Activated CD4-positive, CD25-positive, alpha-beta regulatory T cell treated with anti-CD3 and anti-CD28 coated beads, Interleukin-2, amount 50 U/mL, for 16 hours (primary cell): Measurements from ENCODE around the gene SUMF1.

Experiments
- DNase-seq: peaks from one replicate; pipeline ENCODE4 v3.0.0-alpha.2; 2020; ENCODE audit warnings: low read depth, low spot score

SUMF1 gene

GRCh38 chr3:4497843-4498324 lies 30.8 kb upstream of the SUMF1 start:
- no peak for DNase-seq

- no peak for DNase-seq
Observed at GRCh38 chr3:4497005-4497692, 30.1 kb upstream of the SUMF1 start.

DNA sequence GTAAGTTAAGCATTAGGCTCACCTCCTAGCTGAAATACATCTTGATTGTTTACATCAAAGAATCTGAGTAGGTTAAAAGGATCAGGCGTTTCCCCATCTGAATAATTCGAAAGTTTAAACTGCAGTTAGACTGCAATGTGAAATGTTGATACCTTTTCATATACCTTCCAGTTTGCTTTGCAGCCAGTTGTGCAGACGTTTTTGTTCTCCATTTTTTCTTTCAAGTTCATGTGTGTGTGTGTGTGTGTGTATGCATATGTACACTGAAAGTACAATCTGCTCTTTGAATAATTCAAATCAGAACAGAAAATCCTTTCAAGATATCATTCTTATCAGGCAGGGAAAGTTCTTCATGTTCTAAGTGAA lies 29.0 kb upstream of the SUMF1 start:
- no peak for DNase-seq

- DNase-seq, result no peak
Observed at GRCh38 chr3:4495294-4496086, 28.4 kb upstream of the SUMF1 start.

- DNase-seq, result no peak
Observed at GRCh38 chr3:4494895-4495264, 27.8 kb upstream of the SUMF1 start.

DNA sequence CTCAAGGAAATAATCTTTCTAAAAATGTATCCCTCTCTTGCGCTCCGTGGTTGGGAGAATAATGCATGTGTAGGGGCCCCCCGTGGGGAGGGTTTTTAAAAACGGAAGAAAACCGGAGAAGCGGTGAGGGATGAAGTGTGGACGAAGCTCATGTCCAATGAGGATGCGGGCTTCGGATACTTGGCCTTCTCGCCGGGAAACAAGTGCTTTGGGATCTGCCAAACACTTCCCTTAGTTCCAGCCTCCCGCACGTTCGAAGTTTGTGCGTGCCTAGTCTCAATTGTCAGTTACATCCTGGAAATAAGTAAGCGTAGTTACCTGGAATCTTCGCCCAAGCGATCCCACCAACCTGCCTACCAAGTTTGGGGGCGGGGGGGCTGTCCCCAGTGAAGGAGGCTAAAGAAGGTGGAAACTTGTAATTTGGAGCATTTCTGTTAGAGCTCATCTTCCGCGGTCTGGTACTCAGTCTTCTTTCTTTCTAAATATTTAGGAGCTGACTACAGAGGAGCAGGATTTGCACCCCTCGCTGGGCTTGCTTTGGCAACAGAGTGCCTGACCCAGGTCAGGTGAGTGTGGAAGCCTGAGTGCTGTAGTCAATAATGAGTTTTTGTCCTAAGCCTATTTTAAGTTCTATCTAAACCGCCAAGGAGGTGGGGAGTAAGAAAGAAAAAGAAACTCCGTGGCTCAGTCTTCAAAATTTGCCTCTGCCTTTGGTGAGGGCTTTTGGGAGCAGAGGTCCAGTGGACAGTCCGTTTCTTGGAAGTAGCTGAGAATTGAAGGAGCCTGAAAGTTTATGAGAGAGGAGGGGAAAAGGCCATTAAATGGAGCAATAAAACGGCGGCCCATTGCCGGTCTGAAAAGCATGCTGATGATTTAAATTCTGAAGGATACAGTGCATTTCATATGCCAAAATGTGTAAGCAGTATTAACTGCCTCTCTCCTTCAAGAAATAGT lies 27.1 kb upstream of the SUMF1 start:
- DNase-seq, result no peak

GRCh38 chr3:4493014-4493940 lies 26.2 kb upstream of the SUMF1 start, which contains the start of gene ITPR1:
Gene ITPR1 (plus strand): TSS chr3:4493348. CDS start chr3:4516492, 23,144 bp downstream.
- DNase-seq, result peak; percentile 96

GRCh38 chr3:4492208-4493013 lies 25.3 kb upstream of the SUMF1 start:
- no peak for DNase-seq

DNA sequence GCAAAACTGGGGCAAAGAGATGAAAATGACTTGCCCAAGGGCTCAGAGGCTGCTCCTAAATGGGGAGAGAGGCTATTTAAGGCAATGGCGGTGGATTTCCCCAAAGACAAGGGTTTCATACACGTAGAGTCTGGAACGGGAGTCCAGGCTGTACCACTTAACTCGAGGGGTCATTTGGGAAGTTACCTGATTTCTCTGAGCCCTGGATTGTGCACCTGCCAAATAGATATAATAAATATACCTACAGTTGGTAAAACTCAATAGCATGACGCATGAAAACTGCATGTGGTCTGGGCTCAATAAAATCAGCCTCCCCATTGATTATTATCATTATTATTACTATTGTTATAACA lies 24.8 kb upstream of the SUMF1 start:
- no peak for DNase-seq

DNA sequence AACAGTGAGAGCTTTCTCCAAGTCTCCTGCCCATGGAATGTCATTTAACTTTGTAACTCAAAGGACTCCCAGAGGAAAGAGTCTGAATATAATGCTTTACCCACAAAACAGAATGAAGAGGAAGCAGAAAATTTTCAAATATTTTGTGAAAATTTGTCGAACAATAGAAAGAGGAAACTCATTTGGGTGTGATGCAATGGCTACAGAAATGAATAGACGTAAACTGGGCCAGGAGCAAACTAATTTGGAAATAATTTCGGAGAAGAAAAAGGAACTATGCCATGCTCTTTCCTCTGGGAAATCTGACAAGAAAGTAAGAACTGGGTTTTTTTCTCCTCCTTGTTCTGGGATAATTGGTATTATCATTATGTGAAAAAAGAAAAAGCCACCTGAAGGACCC lies 11.2 kb upstream of the SUMF1 start:
- no peak for DNase-seq

DNA sequence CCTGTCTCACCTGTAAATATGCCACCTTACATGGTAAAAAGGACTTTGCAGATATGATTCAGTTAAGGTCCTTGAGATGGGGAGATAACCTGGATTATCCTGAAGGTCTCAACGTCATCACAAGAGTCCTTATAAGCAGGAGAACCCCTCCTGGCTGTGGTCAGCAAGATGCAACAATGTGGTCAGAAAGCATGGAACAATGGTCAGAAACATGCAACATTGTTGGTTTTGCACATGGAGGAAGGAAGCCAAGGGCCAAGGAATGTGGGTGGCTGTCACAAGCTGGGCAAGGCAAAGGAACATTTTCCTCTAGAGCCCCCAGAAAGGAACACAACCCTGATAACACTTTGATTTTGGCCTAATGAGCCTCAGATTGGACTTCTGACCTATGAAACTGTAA lies 9.4 kb upstream of the SUMF1 start:
- no peak for DNase-seq

GRCh38 chr3:4475804-4476203 lies 8.7 kb upstream of the SUMF1 start:
- DNase-seq, result no peak

DNA sequence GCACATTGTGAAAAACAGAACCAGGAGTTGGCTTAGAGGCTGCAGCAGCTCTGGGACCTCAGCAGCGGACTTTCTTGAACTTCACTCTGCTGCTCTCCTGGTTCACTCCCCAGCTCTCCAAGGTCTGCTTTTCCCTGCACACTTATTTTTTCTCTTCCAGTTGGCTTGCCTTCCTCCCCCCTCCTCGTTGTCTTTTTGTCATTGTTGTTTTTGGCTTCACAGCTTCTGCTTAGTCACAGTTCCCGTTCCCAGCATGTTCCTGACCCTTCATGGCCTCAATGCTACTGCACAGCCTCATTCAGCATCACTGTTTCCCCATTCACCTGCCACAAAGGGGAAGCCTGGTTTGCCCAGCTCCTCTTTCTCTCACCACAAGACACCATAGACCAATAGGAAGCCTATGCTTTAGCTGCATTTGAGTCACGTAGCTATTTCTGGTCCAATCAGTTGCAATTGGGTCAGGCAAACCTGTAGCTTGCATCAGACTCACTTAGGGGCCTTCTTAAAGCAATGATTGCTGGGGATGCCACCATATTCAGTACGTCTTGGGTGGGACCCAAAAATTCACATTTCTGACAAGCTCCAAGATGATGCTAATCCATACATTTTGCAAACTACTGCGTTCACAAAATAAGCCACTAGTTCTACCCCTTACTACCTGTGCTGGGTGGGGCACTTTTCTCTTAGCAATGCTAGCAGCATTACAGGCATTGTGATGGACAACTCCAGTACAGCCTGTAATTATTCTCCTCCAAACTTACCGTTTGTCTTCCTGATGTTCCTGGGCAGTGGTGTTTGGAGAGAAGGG lies 7.8 kb upstream of the SUMF1 start:
- no peak for DNase-seq

DNA sequence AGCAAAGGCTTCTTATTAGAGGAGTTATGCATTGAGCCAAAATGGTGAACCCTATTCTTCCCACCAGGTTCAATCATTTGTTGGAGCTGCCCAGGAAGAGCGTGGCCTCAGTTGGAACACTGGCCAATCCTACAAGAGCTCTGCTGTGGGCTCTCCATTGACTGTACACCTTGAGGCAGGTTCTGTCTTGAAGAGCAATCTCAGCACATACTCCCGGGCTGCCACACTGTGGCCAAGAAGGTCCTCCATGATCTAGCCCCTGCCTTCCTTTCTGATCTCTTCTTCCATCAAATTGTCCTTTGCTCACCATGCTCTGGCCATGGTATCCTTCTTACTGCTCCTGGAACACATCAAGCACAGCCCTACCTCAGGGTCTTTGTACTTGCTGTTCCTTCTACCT lies 5.7 kb upstream of the SUMF1 start:
- no peak for DNase-seq

GRCh38 chr3:4472312-4472711 lies 5.2 kb upstream of the SUMF1 start:
- no peak for DNase-seq

GRCh38 chr3:4471907-4472306 lies 4.8 kb upstream of the SUMF1 start:
- DNase-seq, result no peak

GRCh38 chr3:4467522-4467867 lies 426 bp upstream of the SUMF1 start:
- DNase-seq, result no peak

DNA sequence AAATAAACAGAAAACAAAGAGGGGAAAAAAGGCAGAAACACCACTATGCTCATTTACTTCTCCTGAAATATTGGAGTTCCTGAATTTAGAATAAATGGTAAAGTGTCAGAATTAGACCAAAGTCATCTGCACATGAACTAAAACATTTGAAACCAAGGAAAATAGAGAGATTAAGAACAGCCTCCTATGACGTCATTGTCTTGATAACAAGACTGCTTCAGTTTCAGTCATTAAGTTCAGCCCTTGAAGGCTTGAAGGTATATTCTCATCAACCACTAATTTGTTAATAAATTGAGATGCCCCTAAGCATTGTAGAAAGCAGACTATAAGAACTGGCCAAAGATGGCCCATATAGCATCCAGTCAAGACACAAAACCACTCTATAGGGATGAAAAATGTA lies 2.5 kb downstream of the SUMF1 start:
- no peak for DNase-seq

- no peak for DNase-seq
Observed at GRCh38 chr3:4462369-4463040, 4.6 kb downstream of the SUMF1 start.
